ENCODE results near the gene NUAK2.

DNA sequence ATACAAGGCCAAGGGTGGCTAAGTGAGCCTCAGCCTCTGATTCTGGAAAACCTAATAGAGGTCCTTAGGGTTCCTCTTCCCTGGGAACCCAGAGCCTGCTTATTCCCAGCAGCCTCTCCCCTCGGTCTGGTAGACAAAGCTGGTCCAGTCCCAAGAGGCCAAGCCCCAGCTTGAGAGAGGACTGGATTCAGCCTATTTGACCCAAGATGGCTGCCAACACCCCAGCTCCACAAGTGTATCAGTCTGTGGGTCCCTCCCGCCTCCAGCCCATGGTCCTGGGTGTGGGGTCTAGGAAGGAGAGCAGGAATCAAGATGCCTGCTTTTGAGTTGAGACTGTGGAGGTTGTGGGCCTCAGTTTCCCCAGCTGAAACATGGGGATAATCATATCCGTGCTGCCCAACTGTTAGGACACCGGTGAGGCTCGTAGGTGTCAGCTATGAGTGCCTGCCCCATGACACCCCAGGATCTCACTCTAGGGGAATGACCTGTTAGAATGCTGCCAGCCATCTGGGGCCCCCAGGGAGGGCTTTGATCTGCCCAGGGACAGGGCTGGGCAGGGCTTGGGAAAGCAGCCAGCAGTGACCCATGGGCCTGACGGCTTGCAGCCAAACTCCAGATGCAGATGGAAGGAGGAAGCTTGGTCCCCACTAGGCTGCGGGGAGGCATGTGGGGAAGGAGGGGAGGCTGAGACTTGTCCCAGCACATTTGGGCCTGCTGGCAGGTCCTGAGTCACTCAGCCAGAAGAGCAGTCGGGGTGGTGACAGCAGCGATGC lies 45.4 kb downstream of the NUAK2 start:
- TF ChIP-seq CTCF (conservative IDR thresholded peaks at IDR 0.05), result no peak
- TF ChIP-seq ZFX (IDR thresholded peaks at IDR 0.05), result no peak
